H1 (cell line): ENCODE data around the gene PDZRN3. TPM values are rescaled to one million over a fixed set of nuclear protein-coding genes. Genes with fewer than 3 reads are reported as not detected.

Experiments
- CTCF ChIA-PET: fragments of 300-600 bp; sonication (Branson Sonifier 250); formaldehyde crosslinking; loops from one replicate; lab custom pipeline; 2021; ENCODE audit not compliant: partially characterized antibody; lab: Charles Lee
- POLR2A ChIA-PET: fragments of 300-600 bp; sonication (Branson Sonifier 250); formaldehyde crosslinking; loops from one replicate; lab custom pipeline; 2021; ENCODE audit warnings: inconsistent platforms; ENCODE audit not compliant: partially characterized antibody; lab: Charles Lee
- DNase-seq, 2 experiments: peaks; one replicate each; pipeline versions ENCODE4 v3.0.0 to v3.0.0-alpha.2; 2010 to 2022; ENCODE audit warnings: low spot score in 2 of 2, low read depth in 1 of 2, mixed read lengths in 1 of 2
- FAIRE-seq: peaks from 2 replicates; lab custom pipeline; 2011; peaks lifted over from hg19 to GRCh38; lab: Jason Lieb, UNC
- H2AFZ ChIP-seq: 2 replicates; pipeline ENCODE4 v1.8.1; 2012; ENCODE audit warnings: low read length, inconsistent platforms
- H2AK5ac ChIP-seq: 2 replicates; pipeline ENCODE4 v1.6.1; 2013; ENCODE audit warnings: low read depth, low read length
- H2BK120ac ChIP-seq: replicated peaks from 2 replicates; pipeline ENCODE3; 2013; ENCODE audit warnings: low read depth, low read length, inconsistent platforms
- H2BK12ac ChIP-seq: 2 replicates; pipeline ENCODE4 v1.6.1; 2013; ENCODE audit warnings: low read depth, low read length
- H2BK15ac ChIP-seq: 2 replicates; pipeline ENCODE4 v1.6.1; 2013; ENCODE audit warnings: low read length
- H2BK20ac ChIP-seq: 2 replicates; pipeline ENCODE4 v1.6.1; 2013; ENCODE audit warnings: low read length
- H2BK5ac ChIP-seq: 2 replicates; pipeline ENCODE4 v1.6.1; 2013; ENCODE audit warnings: low read depth, low read length
- H3K14ac ChIP-seq: 2 replicates; pipeline ENCODE4 v1.6.1; 2013; ENCODE audit warnings: inconsistent platforms; ENCODE audit not compliant: insufficient read length
- H3K18ac ChIP-seq: 2 replicates; pipeline ENCODE4 v1.6.1; 2013; ENCODE audit warnings: low read length; ENCODE audit errors: extremely low read depth
- H3K23ac ChIP-seq: 2 replicates; pipeline ENCODE4 v1.6.1; 2013; ENCODE audit warnings: inconsistent platforms; ENCODE audit not compliant: insufficient read length
- H3K23me2 ChIP-seq: 2 replicates; pipeline ENCODE4 v1.6.1; 2013; ENCODE audit warnings: low read depth, low read length
- H3K27ac ChIP-seq: 2 replicates; pipeline ENCODE4 v1.6.1; 2011; ENCODE audit warnings: low read depth, low read length, inconsistent platforms
- H3K27me3 ChIP-seq, 4 experiments: replicated peaks in 1 of 4; 1 replicate in 1 of 4; 2 replicates in 3 of 4; pipeline versions ENCODE4 v1.6.1 to v1.8.1; 2011 to 2013; ENCODE audit warnings: low read length in 3 of 4, mild to moderate bottlenecking in 3 of 4, inconsistent platforms in 2 of 4, mixed read lengths in 2 of 4, moderate library complexity in 1 of 4; ENCODE audit not compliant: control insufficient read depth in 3 of 4, insufficient read depth in 3 of 4; ENCODE audit errors: extremely low read depth in 1 of 4
- H3K36me3 ChIP-seq, 4 experiments: 2 replicates each; pipeline versions ENCODE4 v1.6.1 to v1.8.1; 2011 to 2013; ENCODE audit warnings: mild to moderate bottlenecking in 4 of 4, low read length in 3 of 4, moderate library complexity in 2 of 4, control low read depth in 1 of 4, inconsistent platforms in 1 of 4; ENCODE audit not compliant: insufficient read depth in 4 of 4, control insufficient read depth in 2 of 4
- H3K4ac ChIP-seq: replicated peaks from 2 replicates; pipeline ENCODE3; 2013; ENCODE audit warnings: low read length, low read depth, mixed read lengths, inconsistent platforms; ENCODE audit not compliant: insufficient read length
- H3K4me1 ChIP-seq, 4 experiments: replicated peaks in 1 of 4; 1 replicate in 1 of 4; 2 replicates in 3 of 4; pipeline versions ENCODE4 v1.6.1 to v1.8.1; 2011 to 2013; ENCODE audit warnings: low read length in 3 of 4, inconsistent platforms in 2 of 4, mixed read lengths in 1 of 4; ENCODE audit not compliant: insufficient read depth in 4 of 4, control insufficient read depth in 3 of 4
- H3K4me2 ChIP-seq, 2 experiments: 2 replicates each; pipeline versions ENCODE4 v1.6.1 to v1.8.1; 2011 to 2013; ENCODE audit warnings: low read depth in 2 of 2, low read length in 2 of 2, control low read depth in 1 of 2, inconsistent platforms in 1 of 2, mild to moderate bottlenecking in 1 of 2; ENCODE audit not compliant: insufficient read depth in 1 of 2
- H3K4me3 ChIP-seq, 4 experiments: fragments of 200-600, 300-600 bp in 1 of 4; sonication (generic), shearing (Covaris generic), sonication (Bioruptor Twin) in 1 of 4; 2 replicates each; pipeline versions ENCODE4 v1.5.1 to v1.8.1; 2011 to 2016; ENCODE audit warnings: low read length in 4 of 4, low read depth in 3 of 4, control low read depth in 2 of 4, inconsistent platforms in 2 of 4, mild to moderate bottlenecking in 2 of 4, mixed read lengths in 1 of 4, moderate library complexity in 1 of 4; ENCODE audit not compliant: insufficient read depth in 2 of 4; ENCODE audit errors: extremely low read depth in 1 of 4
- H3K56ac ChIP-seq: replicated peaks from 2 replicates; pipeline ENCODE3; 2013; ENCODE audit warnings: low read depth, mild to moderate bottlenecking, mixed read lengths, low read length, inconsistent platforms; ENCODE audit not compliant: insufficient read length
- H3K79me1 ChIP-seq: 2 replicates; pipeline ENCODE4 v1.6.1; 2013; ENCODE audit warnings: low read depth, low read length, control low read depth
- H3K79me2 ChIP-seq, 2 experiments: 2 replicates each; pipeline versions ENCODE4 v1.6.1 to v1.8.1; 2012 to 2013; ENCODE audit warnings: low read length in 2 of 2, mild to moderate bottlenecking in 2 of 2, inconsistent platforms in 1 of 2; ENCODE audit not compliant: insufficient read depth in 2 of 2, control insufficient read depth in 1 of 2
- H3K9ac ChIP-seq, 4 experiments: replicated peaks in 1 of 4; 1 replicate in 1 of 4; 2 replicates in 3 of 4; pipeline versions ENCODE4 v1.6.1 to v1.8.1; 2011 to 2013; ENCODE audit warnings: low read depth in 3 of 4, low read length in 3 of 4, control low read depth in 2 of 4, mild to moderate bottlenecking in 2 of 4, moderate library complexity in 2 of 4, inconsistent platforms in 1 of 4; ENCODE audit errors: extremely low read depth in 1 of 4
- H3K9me3 ChIP-seq, 2 experiments: 2 replicates each; pipeline versions ENCODE4 v1.6.1 to v1.8.1; 2012 to 2013; ENCODE audit warnings: mild to moderate bottlenecking in 2 of 2, moderate library complexity in 2 of 2, control low read depth in 1 of 2, inconsistent platforms in 1 of 2, low read depth in 1 of 2, low read length in 1 of 2, mixed read lengths in 1 of 2; ENCODE audit not compliant: insufficient read depth in 2 of 2
- H4K20me1 ChIP-seq, 2 experiments: replicated peaks in 1 of 2; 2 replicates each; pipeline versions ENCODE3 to v1.8.1; 2011 to 2013; ENCODE audit warnings: inconsistent platforms in 2 of 2, low read length in 2 of 2, mild to moderate bottlenecking in 1 of 2; ENCODE audit not compliant: insufficient read depth in 2 of 2, control insufficient read depth in 1 of 2
- H4K5ac ChIP-seq: 2 replicates; pipeline ENCODE4 v1.6.1; 2013; ENCODE audit warnings: low read length, low read depth, mixed read lengths, inconsistent platforms; ENCODE audit not compliant: insufficient read length
- H4K8ac ChIP-seq: 2 replicates; pipeline ENCODE4 v1.8.0; 2013; ENCODE audit warnings: mild to moderate bottlenecking, moderate library complexity, low read length, inconsistent platforms; ENCODE audit not compliant: insufficient read depth; ENCODE audit errors: extremely low read depth
- H4K91ac ChIP-seq: replicated peaks from 2 replicates; pipeline ENCODE3; 2013; ENCODE audit warnings: low read length, mixed read lengths, inconsistent platforms; ENCODE audit not compliant: insufficient read length
- CBX5 ChIP-seq: fragments of 300-800, 300-1000 bp; sonication (generic); IDR thresholded peaks from 2 replicates; pipeline ENCODE4 v1.7.1; 2016; ENCODE audit warnings: antibody characterized with exemption, low read length, low read depth
- CEBPB ChIP-seq: IDR thresholded peaks from 2 replicates; pipeline ENCODE4 v1.6.1; 2012; ENCODE audit warnings: low read depth, low read length
- EGR1 ChIP-seq: IDR thresholded peaks from 2 replicates; pipeline ENCODE4 v1.6.1; 2011; ENCODE audit warnings: low read depth, low read length, borderline replicate concordance
- EP300 ChIP-seq, 2 experiments: IDR thresholded peaks; 1 replicate in 1 of 2; 2 replicates in 1 of 2; pipeline ENCODE4 v1.6.1; 2011 to 2012; ENCODE audit warnings: low read depth in 2 of 2, low read length in 2 of 2, mild to moderate bottlenecking in 2 of 2, borderline replicate concordance in 1 of 2, inconsistent platforms in 1 of 2, moderate library complexity in 1 of 2
- HDAC2 ChIP-seq, 2 experiments: fragments of 300-600 bp in 1 of 2; sonication (generic) in 1 of 2; IDR thresholded peaks; 2 replicates each; pipeline ENCODE4 v1.6.1; 2011 to 2012; ENCODE audit warnings: low read depth in 2 of 2, low read length in 2 of 2, mild to moderate bottlenecking in 2 of 2, moderate library complexity in 2 of 2, borderline replicate concordance in 1 of 2, inconsistent platforms in 1 of 2
- HDAC6 ChIP-seq: IDR thresholded peaks from one replicate; pipeline ENCODE4 v1.7.1; 2012; ENCODE audit warnings: low read depth, mild to moderate bottlenecking, inconsistent platforms, low read length, moderate library complexity
- NANOG ChIP-seq: IDR thresholded peaks from 2 replicates; pipeline ENCODE4 v1.6.1; 2011; ENCODE audit warnings: low read length, low read depth, mild to moderate bottlenecking, inconsistent platforms; ENCODE audit not compliant: insufficient read depth, poor library complexity, severe bottlenecking
- RXRA ChIP-seq: IDR thresholded peaks from 2 replicates; pipeline ENCODE4 v1.6.1; 2011; ENCODE audit warnings: low read depth, mild to moderate bottlenecking, low read length, moderate library complexity; ENCODE audit not compliant: insufficient read depth
- SIN3A ChIP-seq, 2 experiments: IDR thresholded peaks in 1 of 2; conservative IDR thresholded peaks in 1 of 2; 2 replicates each; pipeline ENCODE4 v1.6.1; 2011 to 2012; ENCODE audit warnings: low read length in 2 of 2, improper control_type of control experiment in 1 of 2, low read depth in 1 of 2, mild to moderate bottlenecking in 1 of 2
- SIX5 ChIP-seq: IDR thresholded peaks from 2 replicates; pipeline ENCODE4 v1.6.1; 2011; ENCODE audit warnings: mild to moderate bottlenecking, low read depth, low read length
- SP1 ChIP-seq: IDR thresholded peaks from 2 replicates; pipeline ENCODE4 v1.6.1; 2011; ENCODE audit warnings: low read depth, low read length
- WGBS, 2 experiments: shearing (Covaris generic) in 1 of 2; methylation state at CpG; one replicate each; pipeline versions ENCODE4 v1.1.6 to v1.1.7; 2013 to 2015; ENCODE audit warnings: low lambda C conversion rate in 2 of 2, mixed read lengths in 2 of 2, inconsistent platforms in 1 of 2, low coverage in 1 of 2, missing lambda C conversion rate in 1 of 2; ENCODE audit not compliant: insufficient replicate concordance in 2 of 2, insufficient coverage in 1 of 2, insufficient read length in 1 of 2; ENCODE audit errors: extremely low coverage in 1 of 2, missing lambda C conversion rate in 1 of 2; 5-methylcytosine and 5-hydroxymethylcytosine counted together
- polyA plus RNA-seq, 7 experiments: library from polyadenylated mRNA; depleted of rRNA in 3 of 7; stranded (reverse) in 5 of 7; unstranded in 2 of 7; fragments of >200 nt in 5 of 7; fragments of 200-250 nt in 2 of 7; gene quantifications; 1 replicate in 5 of 7; 2 replicates in 1 of 7; 4 replicates in 1 of 7; pipeline versions ENCODE4 v1.2.1 to v1.2.3, GENCODE V29; 2011 to 2013; ENCODE audit warnings: missing spikeins in 2 of 7, mixed read lengths in 2 of 7
- total RNA-seq: library from RNA; stranded (reverse); fragmentation: NEBNext Ultra II Directional; extraction: Animal tissue kit (Norgen Biotek cat#: 25700); gene quantifications from 2 replicates; pipeline ENCODE4 v1.2.1, GENCODE V29; 2021
- TF ChIP-seq, protein P1 (sequence below): IDR thresholded peaks from 2 replicates; pipeline ENCODE4 v1.6.1; 2012; ENCODE audit warnings: inconsistent platforms

The PDZRN3 gene
- total and polyA plus RNA-seq, 2 of the 8 experiments (the other 6 are each of a cell fraction or from before 2014, with no cell fraction given): 4.2 to 20.5 TPM

DNA sequence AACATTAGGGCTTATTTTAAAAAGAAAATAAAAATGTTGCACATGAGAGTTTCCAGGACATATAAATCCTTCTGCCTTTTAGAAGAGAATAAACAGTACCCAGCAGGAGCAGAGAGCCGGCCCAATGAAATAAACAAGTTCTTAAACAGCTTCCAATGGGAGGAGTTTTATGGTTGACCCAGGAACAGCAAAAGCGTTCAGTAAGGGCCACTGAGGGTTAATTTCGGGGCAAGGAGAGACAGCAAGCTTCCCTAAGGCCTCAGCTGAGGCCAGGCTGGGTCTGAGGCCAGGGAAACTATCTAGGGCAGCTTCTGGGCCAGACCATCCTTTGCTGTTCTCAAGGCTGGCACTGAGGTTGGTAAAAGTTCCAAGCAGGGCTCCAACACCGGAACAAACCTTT is 3.4 kb downstream of the PDZRN3 start:
- H3K9ac ChIP-seq: no peak overlapping the region
- peaks cover 8 to 25% (median 9%) of the 10 kb centered on the region in 4 experiments for H3K4me1 ChIP-seq
- no peak overlapping the region for H2BK5ac ChIP-seq
- peak overlapping the region in 1 of 2 experiments; percentile 77; a peak in 2 of 4 replicates for H3K4me2 ChIP-seq
- POLR2A ChIA-PET: interaction anchor here (1.3 kb wide), 1 partner anchor 14 kb away, joined by 3 read pairs; no protein-coding TSS in a partner anchor
- CTCF ChIA-PET: interaction anchor here (0.9 to 1.9 kb wide), 5 partner anchors 27 to 119 kb away, joined by 3 to 13 read pairs (median 4); no protein-coding TSS in a partner anchor
- H3K9me3 ChIP-seq: no peaks in the 10 kb centered on the region
- no peak overlapping the region for H3K56ac ChIP-seq
- DNase-seq (no peak), FAIRE-seq (no peak)
- peaks cover 8 to 9% of the 10 kb centered on the region in 2 experiments for H4K20me1 ChIP-seq
- no peak overlapping the region for H4K8ac ChIP-seq
- H2BK15ac ChIP-seq: no peak overlapping the region
- H3K18ac ChIP-seq: no peak overlapping the region
- H3K27me3 ChIP-seq: peaks cover 0 to 17% (median 8%) of the 10 kb centered on the region in 4 experiments; a peak in 5 of 7 replicates
- no peak overlapping the region for H4K91ac ChIP-seq
- H3K4me3 ChIP-seq: peak overlapping the region in 1 of 4 experiments; percentile 79; a peak in 2 of 8 replicates
- H3K4ac ChIP-seq: no peak overlapping the region
- peaks cover 15% of the 10 kb centered on the region; the same call in 1 of the 2 replicates for H3K23me2 ChIP-seq
- H2BK12ac ChIP-seq: no peak overlapping the region
- H3K79me1 ChIP-seq: no peaks in the 10 kb centered on the region; the same call in 1 of the 2 replicates
- H2BK20ac ChIP-seq: no peak overlapping the region
- no peak overlapping the region for H2AK5ac ChIP-seq
- H2AFZ ChIP-seq: no peak overlapping the region
- H3K36me3 ChIP-seq: peaks cover 0 to 2% (median 0%) of the 10 kb centered on the region in 4 experiments; a peak in 2 of 8 replicates
- H3K79me2 ChIP-seq: peaks cover 0 to 61% of the 10 kb centered on the region in 2 experiments; a peak in 2 of 4 replicates
- no peak overlapping the region for H4K5ac ChIP-seq
- 63% methylated on average over 4 of the region's 4 CpGs; no CpG with 5 or more reads in 1 of the 2 experiments for WGBS, 2 experiments
- H3K23ac ChIP-seq: no peak overlapping the region
- H3K14ac ChIP-seq: no peak overlapping the region
- H3K27ac ChIP-seq: no peak overlapping the region
- H2BK120ac ChIP-seq: no peak overlapping the region
- TF ChIP-seq CBX5 (no peak), SP1 (no peak), EP300 (IDR thresholded peaks at IDR 0.05; ENCODE audit: borderline replicate concordance in 1 of 2, low read depth in 2 of 2, low read length in 2 of 2) (no peak), SIX5 (no peak), HDAC6 (no peak), RXRA (no peak), SIN3A (conservative IDR thresholded peaks at IDR 0.05 in 1 of 2, IDR thresholded peaks at IDR 0.05 in 1 of 2; ENCODE audit: low read depth in 1 of 2, low read length in 2 of 2) (no peak), NANOG (no peak), CEBPB (no peak), EGR1 (no peak), HDAC2 (IDR thresholded peaks at IDR 0.05; ENCODE audit: borderline replicate concordance in 1 of 2, low read depth in 2 of 2, low read length in 2 of 2) (no peak)
- TF ChIP-seq, protein P1, sequence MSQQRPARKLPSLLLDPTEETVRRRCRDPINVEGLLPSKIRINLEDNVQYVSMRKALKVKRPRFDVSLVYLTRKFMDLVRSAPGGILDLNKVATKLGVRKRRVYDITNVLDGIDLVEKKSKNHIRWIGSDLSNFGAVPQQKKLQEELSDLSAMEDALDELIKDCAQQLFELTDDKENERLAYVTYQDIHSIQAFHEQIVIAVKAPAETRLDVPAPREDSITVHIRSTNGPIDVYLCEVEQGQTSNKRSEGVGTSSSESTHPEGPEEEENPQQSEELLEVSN: no peak
